LNCAP (cell line): ENCODE results near the gene SCAMP5.

Source experiments
- TF ChIP-seq, protein P1 (sequence below): fragments of 450-650 bp; IDR thresholded peaks from 2 replicates; pipeline ENCODE4 v1.5.1; 2017; ENCODE audit warnings: mild to moderate bottlenecking

SCAMP5 gene

GRCh38 chr15:75023872-75024636 is 28.7 kb downstream of the SCAMP5 start:
- TF ChIP-seq, protein P1, sequence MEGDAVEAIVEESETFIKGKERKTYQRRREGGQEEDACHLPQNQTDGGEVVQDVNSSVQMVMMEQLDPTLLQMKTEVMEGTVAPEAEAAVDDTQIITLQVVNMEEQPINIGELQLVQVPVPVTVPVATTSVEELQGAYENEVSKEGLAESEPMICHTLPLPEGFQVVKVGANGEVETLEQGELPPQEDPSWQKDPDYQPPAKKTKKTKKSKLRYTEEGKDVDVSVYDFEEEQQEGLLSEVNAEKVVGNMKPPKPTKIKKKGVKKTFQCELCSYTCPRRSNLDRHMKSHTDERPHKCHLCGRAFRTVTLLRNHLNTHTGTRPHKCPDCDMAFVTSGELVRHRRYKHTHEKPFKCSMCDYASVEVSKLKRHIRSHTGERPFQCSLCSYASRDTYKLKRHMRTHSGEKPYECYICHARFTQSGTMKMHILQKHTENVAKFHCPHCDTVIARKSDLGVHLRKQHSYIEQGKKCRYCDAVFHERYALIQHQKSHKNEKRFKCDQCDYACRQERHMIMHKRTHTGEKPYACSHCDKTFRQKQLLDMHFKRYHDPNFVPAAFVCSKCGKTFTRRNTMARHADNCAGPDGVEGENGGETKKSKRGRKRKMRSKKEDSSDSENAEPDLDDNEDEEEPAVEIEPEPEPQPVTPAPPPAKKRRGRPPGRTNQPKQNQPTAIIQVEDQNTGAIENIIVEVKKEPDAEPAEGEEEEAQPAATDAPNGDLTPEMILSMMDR: no peak

- TF ChIP-seq, protein P1: no peak
Observed at GRCh38 chr15:75025107-75025506, 29.7 kb downstream of the SCAMP5 start.

DNA sequence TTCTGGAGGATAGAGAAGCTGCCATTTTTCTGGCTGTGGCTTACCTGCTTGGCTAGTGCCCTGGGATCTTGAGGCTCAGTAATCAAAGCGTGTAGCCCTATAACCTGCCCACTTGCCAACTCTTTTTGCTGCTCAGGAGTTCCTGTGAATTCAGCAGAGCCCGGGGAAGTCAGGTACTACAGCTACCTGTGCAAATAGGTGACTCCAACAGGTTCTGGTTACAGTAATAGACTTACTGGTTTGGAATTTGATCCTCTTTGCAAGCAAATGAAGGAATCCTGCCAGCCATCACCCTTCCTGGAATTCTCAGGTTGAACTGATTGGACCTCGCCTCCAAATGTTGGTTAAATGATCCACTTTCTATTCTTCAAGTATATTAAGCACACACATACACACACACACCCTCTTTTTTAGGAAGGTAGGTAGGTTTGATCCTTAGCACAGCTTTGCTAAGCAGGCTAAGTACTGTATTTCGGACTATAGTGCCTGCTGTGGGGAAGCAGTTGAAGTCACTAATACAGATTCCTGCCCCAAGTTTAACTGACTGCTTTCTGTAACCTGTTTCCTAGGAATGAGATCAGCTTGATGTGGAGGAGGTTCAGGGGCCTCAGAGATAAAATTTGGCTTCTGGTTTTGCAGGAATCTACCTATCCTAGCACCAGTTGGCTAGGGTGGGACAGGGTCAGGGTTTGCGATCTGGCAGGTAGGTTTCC is 30.3 kb downstream of the SCAMP5 start:
- TF ChIP-seq, protein P1: no peak

DNA sequence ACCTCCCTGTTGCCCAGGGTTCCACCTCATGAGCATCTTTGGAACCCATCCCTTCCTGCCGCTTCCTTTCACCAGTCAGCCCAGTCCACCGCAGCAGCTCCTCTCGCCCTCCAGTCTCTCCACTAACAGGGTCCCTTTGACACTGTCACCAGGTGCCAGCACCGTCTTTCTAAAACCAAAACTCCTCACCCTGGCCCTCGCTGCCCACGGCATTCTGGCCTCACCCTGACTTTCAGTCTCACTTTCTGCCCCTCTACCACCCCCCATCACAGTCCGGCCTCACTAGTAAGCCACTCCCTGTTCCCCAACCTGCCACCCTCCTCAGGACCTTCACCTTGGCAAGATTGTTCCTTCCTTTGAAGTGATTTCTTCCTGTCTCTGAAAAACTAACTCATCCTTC is 32.2 kb downstream of the SCAMP5 start:
- TF ChIP-seq, protein P1: no peak

- TF ChIP-seq, protein P1: no peak
Observed at GRCh38 chr15:75028991-75029377, 33.6 kb downstream of the SCAMP5 start.

DNA sequence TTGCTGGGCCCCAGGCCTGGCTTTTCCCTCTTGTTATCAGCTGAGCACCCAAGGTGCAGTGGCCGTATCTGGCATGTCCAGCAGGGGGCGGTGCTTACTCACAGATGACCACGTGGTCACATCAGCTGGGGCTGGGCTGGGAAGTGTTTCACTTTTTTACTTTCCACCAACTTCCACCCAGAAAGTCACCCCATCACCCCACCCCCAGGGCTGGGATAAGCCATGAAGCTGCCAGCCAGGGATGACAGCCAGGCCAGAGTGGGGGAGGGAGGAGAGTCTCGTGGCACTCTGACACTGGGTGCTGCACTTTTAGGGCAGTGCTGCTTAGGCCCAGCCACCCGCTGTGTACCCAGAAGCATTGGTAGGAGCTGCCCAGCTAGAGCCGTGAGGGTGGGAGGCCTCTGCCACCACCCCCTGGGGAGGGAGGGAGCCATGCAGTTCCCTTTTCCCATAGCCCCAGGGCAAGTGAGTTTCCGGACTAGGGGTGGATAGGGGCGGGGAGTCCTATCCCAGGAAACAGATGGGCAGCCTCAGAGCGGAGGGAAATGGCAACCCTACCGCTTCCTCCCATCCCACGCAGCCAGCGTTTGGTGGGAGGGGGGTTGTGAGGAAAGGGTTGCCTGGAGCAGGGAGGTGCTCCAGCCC is 34.1 kb downstream of the SCAMP5 start:
- TF ChIP-seq, protein P1: peak; percentile 91

GRCh38 chr15:75030023-75030413 is 34.7 kb downstream of the SCAMP5 start:
- TF ChIP-seq, protein P1: no peak
